HepG2 (cell line): ENCODE measurements around the gene NCDN. TPM values are rescaled to one million over a fixed set of nuclear protein-coding genes. Genes with fewer than 3 reads are reported as not detected.

Experiments
- ARHGAP35 ChIP-seq: sonication (generic); formaldehyde crosslinking; IDR thresholded peaks from 2 replicates; pipeline ENCODE4 v1.9.0; 2022; ENCODE audit warnings: mild to moderate bottlenecking, inconsistent platforms, moderate library complexity, missing genetic modification reagents, borderline replicate concordance
- ARNT2 ChIP-seq: sonication (generic); formaldehyde crosslinking; IDR thresholded peaks from 2 replicates; pipeline ENCODE4 v1.8.0; 2022; ENCODE audit warnings: mild to moderate bottlenecking, low read depth, missing genetic modification reagents, moderate library complexity
- ATRX ChIP-seq: sonication (generic); formaldehyde crosslinking; IDR thresholded peaks from 2 replicates; pipeline ENCODE4 v1.4.0; 2020; ENCODE audit warnings: missing genetic modification reagents, borderline replicate concordance
- BRCA1 ChIP-seq: sonication (generic); formaldehyde crosslinking; IDR thresholded peaks from 2 replicates; pipeline ENCODE4 v1.4.0; 2020; ENCODE audit warnings: missing genetic modification reagents
- CBX5 ChIP-seq: sonication (generic); formaldehyde crosslinking; IDR thresholded peaks from 2 replicates; pipeline ENCODE4 v1.4.0; 2020; ENCODE audit warnings: missing genetic modification reagents, borderline replicate concordance
- GABPA ChIP-seq, 2 experiments: IDR thresholded peaks; 2 replicates each; pipeline ENCODE4 v1.6.1; 2011 to 2016; ENCODE audit warnings: low read depth in 2 of 2, low read length in 1 of 2, missing biosample characterization in 1 of 2, missing genetic modification characterization in 1 of 2
- GATAD1 ChIP-seq: IDR thresholded peaks from 2 replicates; pipeline ENCODE4 v1.6.1; 2016; ENCODE audit warnings: missing genetic modification reagents, missing compliant biosample characterization
- HCFC1 ChIP-seq: fragments of 150-350 bp; IDR thresholded peaks from 2 replicates; pipeline ENCODE4 v1.6.1; 2014; ENCODE audit warnings: low read depth, low read length
- MAZ ChIP-seq, 2 experiments: sonication (generic) in 1 of 2; formaldehyde crosslinking in 1 of 2; IDR thresholded peaks; 2 replicates each; pipeline versions ENCODE4 v1.5.0 to v1.6.1; 2012 to 2020; ENCODE audit warnings: low read depth in 2 of 2, mild to moderate bottlenecking in 2 of 2, borderline replicate concordance in 1 of 2, improper control_type of control experiment in 1 of 2, low read length in 1 of 2, missing genetic modification reagents in 1 of 2, moderate library complexity in 1 of 2
- MED1 ChIP-seq: sonication (generic); formaldehyde crosslinking; IDR thresholded peaks from 2 replicates; pipeline ENCODE4 v1.4.0; 2020; ENCODE audit warnings: missing genetic modification reagents
- MIER3 ChIP-seq: IDR thresholded peaks from 2 replicates; pipeline ENCODE4 v1.6.1; 2016; ENCODE audit warnings: missing compliant biosample characterization, borderline replicate concordance
- MXI1 ChIP-seq: IDR thresholded peaks from 3 replicates; pipeline ENCODE4 v1.6.1; 2012; ENCODE audit warnings: low read depth, low read length, inconsistent platforms, borderline replicate concordance
- NCOR1 ChIP-seq: fragments of 200-600 bp; sonication (generic); IDR thresholded peaks from 2 replicates; pipeline ENCODE4 v1.7.0; 2017; ENCODE audit warnings: antibody characterized with exemption, low read length, borderline replicate concordance
- POLR2AphosphoS5 ChIP-seq: IDR thresholded peaks from 2 replicates; pipeline ENCODE4 v1.6.1; 2012; ENCODE audit warnings: low read depth, low read length
- RXRA ChIP-seq: sonication (generic); formaldehyde crosslinking; IDR thresholded peaks from 2 replicates; pipeline ENCODE4 v1.5.1; 2020; ENCODE audit warnings: missing genetic modification reagents
- SMYD3 ChIP-seq: sonication (generic); formaldehyde crosslinking; IDR thresholded peaks from 2 replicates; pipeline ENCODE4 v1.8.1; 2023; ENCODE audit warnings: mild to moderate bottlenecking, missing genetic modification reagents
- SP5 ChIP-seq: IDR thresholded peaks from 2 replicates; pipeline ENCODE4 v1.6.1; 2016; ENCODE audit warnings: low read depth, borderline replicate concordance
- TARDBP ChIP-seq: sonication (generic); formaldehyde crosslinking; IDR thresholded peaks from 2 replicates; pipeline ENCODE4 v1.8.0; 2022; ENCODE audit warnings: mild to moderate bottlenecking, missing genetic modification reagents
- ZNF24 ChIP-seq: fragments of 450-650 bp; IDR thresholded peaks from 2 replicates; pipeline ENCODE4 v1.6.1; 2017; ENCODE audit warnings: antibody characterized with exemption, mild to moderate bottlenecking
- ZNF501 ChIP-seq: sonication (generic); formaldehyde crosslinking; IDR thresholded peaks from 2 replicates; pipeline ENCODE4 v1.5.1; 2020; ENCODE audit warnings: mild to moderate bottlenecking, moderate library complexity, missing genetic modification reagents
- ZNF678 ChIP-seq: sonication (generic); formaldehyde crosslinking; IDR thresholded peaks from 2 replicates; pipeline ENCODE4 v1.4.0; 2020; ENCODE audit warnings: mild to moderate bottlenecking, missing genetic modification reagents
- ZNF747 ChIP-seq: sonication (generic); formaldehyde crosslinking; IDR thresholded peaks from 2 replicates; pipeline ENCODE4 v1.8.1; 2023; ENCODE audit warnings: missing genetic modification reagents, mild to moderate bottlenecking, borderline replicate concordance
- ZNF772 ChIP-seq: sonication (generic); formaldehyde crosslinking; IDR thresholded peaks from 2 replicates; pipeline ENCODE4 v1.5.0; 2020; ENCODE audit warnings: mild to moderate bottlenecking, missing genetic modification reagents
- ZNF776 ChIP-seq: sonication (generic); formaldehyde crosslinking; IDR thresholded peaks from 2 replicates; pipeline ENCODE4 v1.4.0; 2020; ENCODE audit warnings: mild to moderate bottlenecking, missing genetic modification reagents
- polyA plus RNA-seq, 8 experiments: library from polyadenylated mRNA; depleted of rRNA in 3 of 8; stranded (reverse) in 7 of 8; unstranded in 1 of 8; fragments of >200 nt; fragmentation: Illumina TruSeq in 4 of 8; extraction: Trizol in 4 of 8; gene quantifications; 2 replicates each; pipeline versions ENCODE4 v1.2.1 to v1.2.3, GENCODE V29; 2011 to 2016; ENCODE audit warnings: low read depth in 4 of 8, missing spikeins in 1 of 8, mixed read lengths in 1 of 8; ENCODE audit not compliant: insufficient read depth in 1 of 8
- total RNA-seq, 5 experiments: library from RNA; depleted of rRNA; stranded (reverse); fragments of >200 nt; fragmentation: Illumina TruSeq; extraction: Trizol; gene quantifications; 2 replicates each; pipeline ENCODE4 v1.2.3, GENCODE V29; 2016; ENCODE audit warnings: low read depth in 1 of 5
- TF ChIP-seq, protein P1 (sequence below): sonication (generic); formaldehyde crosslinking; IDR thresholded peaks from 2 replicates; pipeline ENCODE4 v1.8.1; 2023; ENCODE audit warnings: mild to moderate bottlenecking, missing genetic modification reagents
- TF ChIP-seq, protein P2 (sequence below): IDR thresholded peaks from 2 replicates; pipeline ENCODE4 v1.6.1; 2016

The NCDN gene
- total and polyA plus RNA-seq, 2 of the 13 experiments (the other 11 are each of a cell fraction or from before 2014, with no cell fraction given): 6.6 to 9.3 TPM

DNA sequence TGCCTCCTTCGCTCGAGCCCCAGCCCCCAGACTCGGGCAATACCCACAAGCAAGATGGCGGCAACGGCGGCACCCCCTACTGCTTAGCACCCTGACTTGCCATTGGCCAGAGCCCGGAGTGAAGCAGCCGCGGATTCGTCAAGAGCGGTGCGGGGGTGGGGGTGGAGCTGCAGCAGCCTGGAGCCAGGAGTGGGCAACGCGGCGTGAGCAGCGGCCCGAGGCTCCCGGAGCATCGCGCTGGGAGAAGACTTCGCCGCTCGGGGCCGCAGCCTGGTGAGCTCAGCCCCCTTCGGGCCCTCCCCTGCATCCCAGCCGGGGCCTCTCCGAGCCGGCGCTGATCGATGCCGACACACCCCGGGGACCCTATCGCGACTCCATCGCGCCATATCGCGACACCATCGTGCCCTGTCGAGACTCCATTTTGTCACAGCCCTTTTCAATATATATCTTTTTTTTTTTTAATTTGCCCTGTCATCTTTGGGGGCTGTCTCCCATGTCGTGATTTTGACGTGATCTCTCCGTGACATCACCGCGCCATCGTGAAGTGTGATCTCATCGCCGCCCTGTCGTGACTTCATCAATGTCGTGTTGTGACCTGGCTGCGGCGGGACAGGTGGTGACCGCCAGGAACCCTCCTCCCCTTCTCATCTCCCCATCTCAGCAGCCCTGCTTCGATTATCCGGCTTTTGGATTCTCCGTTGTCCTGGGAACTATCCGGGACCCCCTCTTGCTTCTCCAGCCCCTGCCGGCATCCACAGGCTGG lies at the start of gene NCDN (continued):
- TF ChIP-seq ZNF747 (no peak; the same call in 1 of the 2 replicates), ARNT2 (CRISPR knock-in tag) (no peak), GABPA (IDR thresholded peaks at IDR 0.05; ENCODE audit: low read depth, low read length) (peak; percentile 53), GABPA (CRISPR knock-in tag; IDR thresholded peaks at IDR 0.05; ENCODE audit: low read depth) (peak; percentile 91), TARDBP (peak; percentile 95; the same call in 1 of the 2 replicates), BRCA1 (CRISPR knock-in tag) (0 out of 2 replicates have a peak, but pooled peaks have one; percentile 73), ATRX (CRISPR knock-in tag) (no peak), GATAD1 (CRISPR knock-in tag) (peak; percentile 87), RXRA (CRISPR knock-in tag) (peak; percentile 61; the same call in 1 of the 2 replicates), SP5 (CRISPR knock-in tag) (peak; percentile 70), ZNF501 (CRISPR knock-in tag) (peak; percentile 15; the same call in 1 of the 2 replicates), ZNF678 (0 out of 2 replicates have a peak, but pooled peaks have one; percentile 51), MXI1 (peak; percentile 66; the same call in 1 of the 3 replicates), ZNF772 (CRISPR knock-in tag) (peak; percentile 94), HCFC1 (peak; percentile 92), MED1 (CRISPR knock-in tag) (peak; percentile 44), ZNF776 (CRISPR knock-in tag) (peak; percentile 41), NCOR1 (no peak), POLR2AphosphoS5 (no peak; the same call in 1 of the 2 replicates), CBX5 (CRISPR knock-in tag) (no peak; the same call in 1 of the 2 replicates), MAZ (IDR thresholded peaks at IDR 0.05; ENCODE audit: borderline replicate concordance, low read depth, low read length) (peak; percentile 97), MAZ (CRISPR knock-in tag; IDR thresholded peaks at IDR 0.05; ENCODE audit: low read depth) (peak; percentile 99), ARHGAP35 (CRISPR knock-in tag) (peak; percentile 39; the same call in 1 of the 2 replicates), MIER3 (CRISPR knock-in tag) (peak; percentile 76; the same call in 1 of the 2 replicates), SMYD3 (0 out of 2 replicates have a peak, but pooled peaks have one; percentile 21), ZNF24 (no peak)
- TF ChIP-seq, protein P1, sequence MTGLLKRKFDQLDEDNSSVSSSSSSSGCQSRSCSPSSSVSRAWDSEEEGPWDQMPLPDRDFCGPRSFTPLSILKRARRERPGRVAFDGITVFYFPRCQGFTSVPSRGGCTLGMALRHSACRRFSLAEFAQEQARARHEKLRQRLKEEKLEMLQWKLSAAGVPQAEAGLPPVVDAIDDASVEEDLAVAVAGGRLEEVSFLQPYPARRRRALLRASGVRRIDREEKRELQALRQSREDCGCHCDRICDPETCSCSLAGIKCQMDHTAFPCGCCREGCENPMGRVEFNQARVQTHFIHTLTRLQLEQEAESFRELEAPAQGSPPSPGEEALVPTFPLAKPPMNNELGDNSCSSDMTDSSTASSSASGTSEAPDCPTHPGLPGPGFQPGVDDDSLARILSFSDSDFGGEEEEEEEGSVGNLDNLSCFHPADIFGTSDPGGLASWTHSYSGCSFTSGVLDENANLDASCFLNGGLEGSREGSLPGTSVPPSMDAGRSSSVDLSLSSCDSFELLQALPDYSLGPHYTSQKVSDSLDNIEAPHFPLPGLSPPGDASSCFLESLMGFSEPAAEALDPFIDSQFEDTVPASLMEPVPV (CRISPR knock-in tag): 0 out of 2 replicates have a peak, but pooled peaks have one; percentile 23
- TF ChIP-seq, protein P2, sequence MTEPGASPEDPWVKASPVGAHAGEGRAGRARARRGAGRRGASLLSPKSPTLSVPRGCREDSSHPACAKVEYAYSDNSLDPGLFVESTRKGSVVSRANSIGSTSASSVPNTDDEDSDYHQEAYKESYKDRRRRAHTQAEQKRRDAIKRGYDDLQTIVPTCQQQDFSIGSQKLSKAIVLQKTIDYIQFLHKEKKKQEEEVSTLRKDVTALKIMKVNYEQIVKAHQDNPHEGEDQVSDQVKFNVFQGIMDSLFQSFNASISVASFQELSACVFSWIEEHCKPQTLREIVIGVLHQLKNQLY (CRISPR knock-in tag): no peak
